Omental fat pad (tissue), 4 donors: ENCODE measurements around the gene LHPP. TPM values are rescaled to one million over a fixed set of nuclear protein-coding genes. Genes with fewer than 3 reads are reported as not detected.

Source experiments
- ATAC-seq: fragments of 150-250 bp; one replicate; pipeline ENCODE4 v1.9.1; 2016; ENCODE audit warnings: mild to moderate bottlenecking, moderate library complexity; ENCODE audit not compliant: low FRiP score
- DNase-seq: peaks from one replicate; pipeline ENCODE4 v3.0.0-alpha.2; 2019; ENCODE audit warnings: low spot score
- total RNA-seq, 4 donors: library from RNA; depleted of rRNA; stranded (reverse); fragments of >200 nt; gene quantifications; one replicate each; pipeline ENCODE4 v1.1.0, GENCODE V29; 2016
- TF ChIP-seq, protein P1 (sequence below), 3 donors: fragments of 450-650 bp; IDR thresholded peaks; one replicate each; pipeline ENCODE4 v1.5.1; 2016 to 2017; ENCODE audit warnings: antibody characterized with exemption in 3 of 3, mild to moderate bottlenecking in 3 of 3, moderate library complexity in 2 of 3

LHPP gene
- total RNA-seq, 4 donors from 2014 or later: 10.1 to 16.2 (median 13.7) TPM

DNA sequence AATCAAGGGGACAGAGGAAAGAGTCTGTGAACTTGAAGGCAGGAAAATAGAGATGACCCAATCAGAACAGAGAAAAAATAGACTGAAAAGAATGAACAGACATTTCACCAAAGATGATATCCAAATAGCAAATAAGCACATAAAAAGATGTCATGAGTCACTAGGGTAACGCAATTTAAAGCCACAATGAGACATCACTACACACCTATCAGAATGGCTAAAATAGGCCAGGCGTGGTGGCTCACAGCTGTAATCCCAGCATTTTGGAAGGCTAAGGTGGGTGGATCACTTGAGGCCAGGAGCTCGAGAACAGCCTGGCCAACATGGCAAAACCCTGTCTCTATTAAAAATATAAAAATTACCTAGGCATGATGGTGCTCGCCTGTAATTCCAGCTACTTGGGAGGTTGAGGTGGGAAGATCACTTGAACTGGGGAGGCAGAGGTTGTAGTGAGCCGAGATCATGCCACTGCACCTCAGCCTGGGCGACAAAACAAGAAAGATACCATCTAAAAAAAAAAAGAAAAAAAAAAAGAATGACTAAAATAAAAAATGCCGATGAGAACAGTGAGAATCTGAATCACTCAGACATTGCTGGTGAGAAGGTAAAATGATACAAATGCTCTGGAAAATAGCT is 100.9 kb downstream of the LHPP start:
- no peak for ATAC-seq
- DNase-seq: no peak
- TF ChIP-seq, protein P1, sequence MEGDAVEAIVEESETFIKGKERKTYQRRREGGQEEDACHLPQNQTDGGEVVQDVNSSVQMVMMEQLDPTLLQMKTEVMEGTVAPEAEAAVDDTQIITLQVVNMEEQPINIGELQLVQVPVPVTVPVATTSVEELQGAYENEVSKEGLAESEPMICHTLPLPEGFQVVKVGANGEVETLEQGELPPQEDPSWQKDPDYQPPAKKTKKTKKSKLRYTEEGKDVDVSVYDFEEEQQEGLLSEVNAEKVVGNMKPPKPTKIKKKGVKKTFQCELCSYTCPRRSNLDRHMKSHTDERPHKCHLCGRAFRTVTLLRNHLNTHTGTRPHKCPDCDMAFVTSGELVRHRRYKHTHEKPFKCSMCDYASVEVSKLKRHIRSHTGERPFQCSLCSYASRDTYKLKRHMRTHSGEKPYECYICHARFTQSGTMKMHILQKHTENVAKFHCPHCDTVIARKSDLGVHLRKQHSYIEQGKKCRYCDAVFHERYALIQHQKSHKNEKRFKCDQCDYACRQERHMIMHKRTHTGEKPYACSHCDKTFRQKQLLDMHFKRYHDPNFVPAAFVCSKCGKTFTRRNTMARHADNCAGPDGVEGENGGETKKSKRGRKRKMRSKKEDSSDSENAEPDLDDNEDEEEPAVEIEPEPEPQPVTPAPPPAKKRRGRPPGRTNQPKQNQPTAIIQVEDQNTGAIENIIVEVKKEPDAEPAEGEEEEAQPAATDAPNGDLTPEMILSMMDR (IDR thresholded peaks at IDR 0.05): no peak

DNA sequence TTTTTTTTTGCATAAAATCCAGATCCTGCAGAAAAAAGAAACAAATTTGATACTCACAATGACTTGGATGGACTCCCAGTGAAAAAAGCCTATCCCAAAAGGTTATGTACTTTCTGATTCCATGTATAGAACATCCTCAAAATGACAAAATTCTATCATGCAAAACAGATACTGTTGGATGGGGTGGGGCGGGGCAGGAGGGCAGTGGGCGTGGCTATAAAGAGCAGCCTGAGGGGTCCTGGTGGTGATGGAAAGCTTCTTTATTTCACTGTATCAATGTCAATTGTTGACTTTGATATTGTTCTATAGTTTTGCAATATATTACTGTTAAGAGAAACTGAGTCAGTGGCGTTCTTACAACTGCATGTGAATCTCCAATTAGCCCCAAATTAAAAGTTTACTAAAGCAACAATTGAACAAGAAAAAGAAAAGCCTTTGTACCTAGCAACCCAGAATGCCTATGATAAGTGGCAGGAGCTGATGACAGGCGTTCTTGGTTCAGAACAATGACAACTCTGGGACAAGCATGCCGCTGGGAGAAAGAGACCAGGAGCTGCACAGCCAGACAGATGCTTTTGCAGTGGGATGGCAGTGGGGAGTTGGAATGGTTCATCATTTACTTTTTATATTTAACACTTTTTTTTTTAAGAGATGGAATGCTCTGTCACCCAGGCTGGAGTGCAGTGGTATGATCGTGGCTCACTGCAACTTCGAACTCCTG is 101.9 kb downstream of the LHPP start:
- TF ChIP-seq, protein P1 (IDR thresholded peaks at IDR 0.05): no peak
- ATAC-seq (no peak), DNase-seq (no peak)

DNA sequence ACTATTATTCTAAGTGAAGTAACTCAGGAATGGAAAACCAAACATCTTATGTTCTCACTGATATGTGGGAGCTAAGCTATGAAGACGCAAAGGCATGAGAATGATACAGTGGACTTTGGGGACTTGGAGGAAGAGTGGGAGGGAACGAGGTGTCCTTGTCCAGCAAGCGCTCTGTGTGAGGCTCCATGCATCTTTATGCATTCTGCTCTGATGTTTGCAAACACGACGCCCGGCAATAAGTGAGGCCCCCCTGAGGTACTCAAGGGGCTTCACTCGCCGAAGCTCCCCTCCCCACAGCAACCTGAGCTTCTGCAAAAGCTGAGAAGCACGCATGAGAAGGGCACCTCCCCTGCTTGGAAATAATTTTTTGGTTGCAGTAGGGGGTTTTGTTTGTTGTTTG is 103.3 kb downstream of the LHPP start:
- ATAC-seq (no peak), DNase-seq (no peak)
- TF ChIP-seq, protein P1 (IDR thresholded peaks at IDR 0.05): no peak

DNA sequence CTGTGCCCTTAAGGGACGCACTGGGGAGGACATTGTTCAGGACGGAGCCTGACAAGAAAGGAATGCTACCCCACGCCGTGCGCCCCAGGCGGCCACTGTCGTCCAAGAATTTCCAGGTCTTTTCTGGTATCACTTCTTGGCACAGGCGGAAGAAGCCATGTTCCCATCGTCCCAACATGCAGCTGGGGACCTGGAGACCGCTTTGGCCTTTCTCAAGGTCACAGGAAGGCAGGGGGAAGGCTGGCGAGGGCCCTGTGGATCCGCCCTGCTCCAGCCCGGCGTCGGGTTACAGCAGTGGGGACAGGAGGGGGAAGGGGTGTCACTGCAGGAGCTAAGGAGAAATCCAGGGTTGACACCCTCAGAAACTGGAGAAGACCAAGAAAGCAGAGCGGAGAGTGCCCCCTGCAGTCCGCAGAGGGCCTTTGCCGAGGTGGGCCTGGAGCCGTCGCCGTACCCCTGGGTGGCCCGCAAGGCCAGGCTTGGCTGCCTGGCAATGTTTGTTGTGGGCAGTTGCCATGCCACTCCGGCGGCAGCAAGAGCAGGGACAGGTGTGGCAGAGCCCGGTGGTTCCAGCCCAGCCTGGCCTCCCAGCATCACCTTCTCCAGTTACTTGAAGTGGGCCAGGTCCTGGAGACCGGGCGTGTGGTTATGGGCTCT is 104.1 kb downstream of the LHPP start:
- DNase-seq (no peak), ATAC-seq (no peak)

DNA sequence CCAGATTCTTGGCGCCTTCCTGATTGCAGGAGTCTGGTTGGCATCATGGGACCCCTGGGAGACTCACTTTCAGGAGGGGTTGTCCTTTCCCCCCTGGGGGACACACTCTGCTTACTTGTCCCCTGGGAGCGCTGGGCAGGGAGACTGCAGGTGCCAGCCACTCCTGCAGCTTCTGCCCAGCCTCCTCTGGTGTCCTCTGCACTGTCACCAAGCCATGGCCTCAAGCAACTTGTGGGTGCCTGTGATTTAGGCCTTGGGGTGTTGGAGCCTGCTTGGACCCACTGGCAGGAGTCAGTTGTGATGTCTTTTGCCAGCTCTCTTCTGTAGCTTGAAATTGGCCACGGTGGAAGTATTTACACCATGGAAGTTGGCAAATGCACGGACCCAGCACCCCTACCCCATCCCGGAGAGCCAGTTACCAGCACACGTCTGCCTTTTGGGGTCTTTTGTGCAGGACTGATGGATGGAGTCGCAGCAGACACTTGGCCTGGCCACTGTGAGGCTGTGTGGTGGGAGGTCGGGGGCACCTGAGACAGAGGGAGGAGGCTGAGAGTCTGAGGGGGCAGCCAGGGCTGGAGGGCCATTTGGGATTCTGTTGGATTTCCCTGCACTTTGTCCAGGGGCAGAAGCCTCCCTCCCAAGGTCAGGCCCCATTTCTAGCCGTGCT is 104.7 kb downstream of the LHPP start:
- no peak for ATAC-seq
- DNase-seq: no peak
- TF ChIP-seq, protein P1 (IDR thresholded peaks at IDR 0.05): no peak

More for the DNA sequence above, 104.1 kb downstream of the LHPP start:
- TF ChIP-seq, protein P1 (IDR thresholded peaks at IDR 0.05): no peak

DNA sequence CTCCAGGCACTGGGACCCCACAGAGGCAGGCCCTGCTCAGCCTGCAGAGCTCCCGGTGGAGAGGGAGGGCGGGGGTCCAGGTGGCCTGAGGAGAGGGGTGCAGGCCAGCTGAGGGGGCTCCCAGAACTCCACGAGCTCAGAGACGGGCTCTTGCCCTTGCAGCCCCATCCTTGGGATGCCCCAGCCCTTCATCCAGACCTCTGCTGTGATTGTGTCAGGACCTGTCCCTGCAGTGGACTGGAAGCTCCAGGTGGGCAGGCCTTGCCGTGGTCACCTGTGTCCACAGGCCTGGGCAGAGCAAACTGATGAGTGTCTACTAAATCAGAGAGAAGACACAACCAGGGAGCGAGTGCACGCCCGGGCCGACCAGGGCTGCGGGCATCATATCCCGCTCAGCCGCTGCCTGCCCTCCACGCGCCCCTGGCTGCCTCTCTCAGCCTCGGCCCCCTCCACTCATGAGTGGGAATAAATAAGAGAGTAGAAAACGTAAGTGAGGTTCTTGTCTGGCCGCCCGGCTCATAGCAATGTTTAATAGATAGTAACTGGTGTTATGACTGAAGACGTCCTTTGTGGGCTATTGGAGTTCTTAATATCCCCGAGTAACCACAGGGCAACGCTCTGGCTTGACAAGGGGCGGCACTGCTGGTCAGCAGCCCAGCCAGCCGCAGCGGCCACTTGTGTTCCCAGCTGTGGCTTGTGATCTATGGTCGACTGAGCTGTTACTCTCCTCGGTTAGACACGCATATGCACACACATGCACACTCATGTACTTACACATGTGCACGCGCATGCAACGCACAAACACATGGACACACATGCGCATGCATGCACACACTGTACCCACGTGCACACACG is 105.6 kb downstream of the LHPP start:
- no peak for ATAC-seq
- DNase-seq: no peak
- TF ChIP-seq, protein P1 (IDR thresholded peaks at IDR 0.05): no peak
